Measurements from ENCODE around the gene IFITM10.

Gene IFITM10

GRCh38 chr11:1695548-1696108 lies 54.8 kb downstream of the IFITM10 start:
- TF ChIP-seq GATA3 (IDR thresholded peaks at IDR 0.05; ENCODE audit: low read depth, low read length) (no peak), GATA2 (IDR thresholded peaks at IDR 0.05; ENCODE audit: low read depth, low read length) (no peak)

GRCh38 chr11:1694846-1695547 lies 55.4 kb downstream of the IFITM10 start:
- no peak for TF ChIP-seq GATA2 (IDR thresholded peaks at IDR 0.05; ENCODE audit: low read depth, low read length)
- no peak for TF ChIP-seq GATA3 (IDR thresholded peaks at IDR 0.05; ENCODE audit: low read depth, low read length)

- TF ChIP-seq GATA2 (IDR thresholded peaks at IDR 0.05; ENCODE audit: low read depth, low read length) (no peak), GATA3 (IDR thresholded peaks at IDR 0.05; ENCODE audit: low read depth, low read length) (no peak)
These were observed 56.1 kb downstream of the IFITM10 start for GRCh38 chr11:1694064-1694845.

- no peak for TF ChIP-seq GATA2 (IDR thresholded peaks at IDR 0.05; ENCODE audit: low read depth, low read length)
These were observed 56.9 kb downstream of the IFITM10 start for GRCh38 chr11:1693327-1694063.

GRCh38 chr11:1692708-1693326 lies 57.6 kb downstream of the IFITM10 start:
- TF ChIP-seq GATA3 (IDR thresholded peaks at IDR 0.05; ENCODE audit: low read depth, low read length), result no peak
- TF ChIP-seq GATA2 (IDR thresholded peaks at IDR 0.05; ENCODE audit: low read depth, low read length), result no peak

GRCh38 chr11:1691878-1692707 lies 58.3 kb downstream of the IFITM10 start:
- no peak for TF ChIP-seq GATA3 (IDR thresholded peaks at IDR 0.05; ENCODE audit: low read depth, low read length)
- TF ChIP-seq GATA2 (IDR thresholded peaks at IDR 0.05; ENCODE audit: low read depth, low read length), result no peak

- TF ChIP-seq GATA2 (IDR thresholded peaks at IDR 0.05; ENCODE audit: low read depth, low read length), result no peak
- TF ChIP-seq GATA3 (IDR thresholded peaks at IDR 0.05; ENCODE audit: low read depth, low read length), result no peak
These were observed 59.1 kb downstream of the IFITM10 start for GRCh38 chr11:1691026-1691877.

- no peak for TF ChIP-seq GATA3 (IDR thresholded peaks at IDR 0.05; ENCODE audit: low read depth, low read length)
- TF ChIP-seq GATA2 (IDR thresholded peaks at IDR 0.05; ENCODE audit: low read depth, low read length), result no peak
These were observed 60.0 kb downstream of the IFITM10 start for GRCh38 chr11:1690167-1691025.
